ENCODE measurements around the gene PTPRU. TPM values are rescaled to one million over a fixed set of nuclear protein-coding genes. Genes with fewer than 3 reads are reported as not detected.

PTPRU gene
- total RNA-seq, 4 donors from 2014 or later: 15.0 to 46.7 (median 29.0) TPM

DNA sequence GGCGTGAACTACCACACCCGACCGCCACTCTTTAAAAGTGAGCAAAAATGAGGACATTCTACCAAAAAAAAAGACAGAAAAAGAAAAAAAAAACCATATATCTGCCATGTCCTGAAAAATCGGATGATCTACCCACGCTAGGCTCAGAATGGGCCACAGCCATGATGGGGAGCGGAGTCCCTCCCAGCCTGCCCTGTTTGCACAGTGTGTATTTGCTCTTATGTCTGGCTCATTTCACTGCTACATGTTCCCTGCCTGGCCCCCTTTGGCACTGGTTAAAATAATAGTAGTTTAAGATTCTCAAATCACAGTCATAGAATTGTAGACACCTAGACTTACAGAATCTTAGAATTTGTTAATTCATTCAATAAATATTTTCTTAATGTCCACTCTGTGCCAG, 121.9 kb downstream of the PTPRU start:
- no peak overlapping the region for H3K27ac ChIP-seq
- 92% methylated on average over 6 of the region's 6 CpGs for WGBS
- H3K36me3 ChIP-seq: no peaks in the 10 kb centered on the region
- TF ChIP-seq POLR2A (IDR thresholded peaks at IDR 0.05) (no peak), EP300 (IDR thresholded peaks at IDR 0.05) (no peak), POLR2AphosphoS5 (IDR thresholded peaks at IDR 0.05) (no peak)
- TF ChIP-seq, protein P1, sequence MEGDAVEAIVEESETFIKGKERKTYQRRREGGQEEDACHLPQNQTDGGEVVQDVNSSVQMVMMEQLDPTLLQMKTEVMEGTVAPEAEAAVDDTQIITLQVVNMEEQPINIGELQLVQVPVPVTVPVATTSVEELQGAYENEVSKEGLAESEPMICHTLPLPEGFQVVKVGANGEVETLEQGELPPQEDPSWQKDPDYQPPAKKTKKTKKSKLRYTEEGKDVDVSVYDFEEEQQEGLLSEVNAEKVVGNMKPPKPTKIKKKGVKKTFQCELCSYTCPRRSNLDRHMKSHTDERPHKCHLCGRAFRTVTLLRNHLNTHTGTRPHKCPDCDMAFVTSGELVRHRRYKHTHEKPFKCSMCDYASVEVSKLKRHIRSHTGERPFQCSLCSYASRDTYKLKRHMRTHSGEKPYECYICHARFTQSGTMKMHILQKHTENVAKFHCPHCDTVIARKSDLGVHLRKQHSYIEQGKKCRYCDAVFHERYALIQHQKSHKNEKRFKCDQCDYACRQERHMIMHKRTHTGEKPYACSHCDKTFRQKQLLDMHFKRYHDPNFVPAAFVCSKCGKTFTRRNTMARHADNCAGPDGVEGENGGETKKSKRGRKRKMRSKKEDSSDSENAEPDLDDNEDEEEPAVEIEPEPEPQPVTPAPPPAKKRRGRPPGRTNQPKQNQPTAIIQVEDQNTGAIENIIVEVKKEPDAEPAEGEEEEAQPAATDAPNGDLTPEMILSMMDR (IDR thresholded peaks at IDR 0.05): no peak
- H3K4me3 ChIP-seq: no peak overlapping the region
- peaks cover 6% of the 10 kb centered on the region for H3K4me1 ChIP-seq
- no peak for DNase-seq (ENCODE audit: low spot score in 2 of 2)
- H3K9me3 ChIP-seq: no peaks in the 10 kb centered on the region
- H3K27me3 ChIP-seq: peaks cover 32% of the 10 kb centered on the region

DNA sequence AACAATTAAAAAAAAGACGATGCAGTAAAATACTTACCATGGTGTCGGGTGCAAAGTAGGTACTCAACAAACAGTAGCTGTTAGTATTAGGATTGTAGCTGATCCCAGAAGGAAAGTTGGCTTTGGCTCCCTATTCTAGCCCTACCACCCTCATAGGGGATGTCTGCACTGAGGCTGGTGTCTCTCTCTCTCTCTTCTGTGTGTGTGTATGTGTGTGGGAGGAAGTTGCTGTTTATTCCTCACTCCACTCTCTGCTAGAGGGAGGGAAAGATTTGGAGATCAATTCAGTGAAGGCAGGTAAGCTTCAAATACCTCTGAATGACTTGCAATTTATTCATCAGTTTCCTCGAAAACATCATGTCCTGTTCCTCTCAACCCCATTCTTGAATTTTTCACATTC, 124.4 kb downstream of the PTPRU start:
- no peak for DNase-seq (ENCODE audit: low spot score in 2 of 2)
- Histone ChIP-seq H3K27me3 (peaks cover 26% of the 10 kb centered on the region), H3K4me3 (no peak overlapping the region), H3K4me1 (no peaks in the 10 kb centered on the region), H3K9me3 (no peaks in the 10 kb centered on the region), H3K36me3 (no peaks in the 10 kb centered on the region), H3K27ac (no peak overlapping the region)
- TF ChIP-seq POLR2A (IDR thresholded peaks at IDR 0.05): no peak
- TF ChIP-seq, protein P1 (IDR thresholded peaks at IDR 0.05): no peak
- no peak for TF ChIP-seq POLR2AphosphoS5 (IDR thresholded peaks at IDR 0.05)
- TF ChIP-seq EP300 (IDR thresholded peaks at IDR 0.05): no peak
- 89% methylated on average over 3 of the region's 3 CpGs for WGBS

DNA sequence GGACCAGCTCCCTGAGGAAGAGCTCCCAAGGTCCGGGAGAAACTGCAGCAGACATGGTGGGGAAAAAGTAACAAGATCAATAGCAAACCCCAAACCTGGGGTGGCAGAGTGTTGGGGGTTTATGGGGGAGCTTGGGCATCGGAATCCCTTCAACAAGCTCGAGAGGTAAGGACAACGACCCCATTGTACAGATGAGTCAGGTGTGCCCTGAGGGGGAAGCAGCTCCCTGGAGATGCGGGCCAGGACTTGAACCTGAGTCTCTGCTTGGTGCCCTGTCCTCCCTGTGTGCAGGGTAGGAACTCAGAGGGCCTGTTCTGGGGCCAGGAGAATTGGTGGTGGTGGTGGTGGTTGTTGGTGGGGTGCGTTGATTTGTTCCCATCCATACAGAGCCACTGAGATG, 125.4 kb downstream of the PTPRU start:
- Histone ChIP-seq H3K36me3 (no peaks in the 10 kb centered on the region), H3K27ac (no peak overlapping the region), H3K9me3 (no peaks in the 10 kb centered on the region), H3K27me3 (peaks cover 21% of the 10 kb centered on the region), H3K4me3 (no peak overlapping the region), H3K4me1 (no peaks in the 10 kb centered on the region)
- DNase-seq (ENCODE audit: low spot score in 2 of 2): no peak
- WGBS: 65% methylated on average over 6 of the region's 6 CpGs
- TF ChIP-seq, protein P1 (IDR thresholded peaks at IDR 0.05): no peak
- TF ChIP-seq POLR2AphosphoS5 (IDR thresholded peaks at IDR 0.05) (no peak), EP300 (IDR thresholded peaks at IDR 0.05) (no peak), POLR2A (IDR thresholded peaks at IDR 0.05) (no peak)

DNA sequence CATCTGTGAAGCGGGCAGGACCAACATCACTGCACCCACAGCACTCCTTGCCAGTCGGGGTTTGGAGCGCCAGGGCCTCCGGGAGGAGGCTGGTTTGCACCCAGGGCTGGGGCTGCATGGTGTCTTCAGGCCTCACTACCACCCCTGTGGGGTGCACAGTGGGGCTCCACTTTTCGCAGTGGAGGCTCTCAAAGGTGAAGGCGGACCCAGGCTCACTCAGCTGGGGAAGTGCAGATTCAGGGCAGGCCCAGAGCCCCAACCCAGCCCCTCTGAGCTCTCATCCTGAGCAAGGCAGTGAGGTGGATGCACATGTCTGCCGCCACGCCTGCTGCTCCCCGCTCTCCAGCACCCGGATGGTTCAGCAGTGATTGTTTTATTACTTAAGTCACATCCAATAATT, 125.8 kb downstream of the PTPRU start:
- Histone ChIP-seq H3K4me3 (no peak overlapping the region), H3K36me3 (no peaks in the 10 kb centered on the region), H3K9me3 (no peaks in the 10 kb centered on the region), H3K4me1 (no peaks in the 10 kb centered on the region), H3K27ac (no peak overlapping the region), H3K27me3 (peaks cover 17% of the 10 kb centered on the region)
- 75% methylated on average over 8 of the region's 10 CpGs for WGBS
- peak in 1 of 2 donors; percentile 61 for DNase-seq (ENCODE audit: low spot score in 2 of 2)
- TF ChIP-seq, protein P1 (IDR thresholded peaks at IDR 0.05): no peak
- TF ChIP-seq EP300 (IDR thresholded peaks at IDR 0.05) (no peak), POLR2A (IDR thresholded peaks at IDR 0.05) (no peak), POLR2AphosphoS5 (IDR thresholded peaks at IDR 0.05) (no peak)

DNA sequence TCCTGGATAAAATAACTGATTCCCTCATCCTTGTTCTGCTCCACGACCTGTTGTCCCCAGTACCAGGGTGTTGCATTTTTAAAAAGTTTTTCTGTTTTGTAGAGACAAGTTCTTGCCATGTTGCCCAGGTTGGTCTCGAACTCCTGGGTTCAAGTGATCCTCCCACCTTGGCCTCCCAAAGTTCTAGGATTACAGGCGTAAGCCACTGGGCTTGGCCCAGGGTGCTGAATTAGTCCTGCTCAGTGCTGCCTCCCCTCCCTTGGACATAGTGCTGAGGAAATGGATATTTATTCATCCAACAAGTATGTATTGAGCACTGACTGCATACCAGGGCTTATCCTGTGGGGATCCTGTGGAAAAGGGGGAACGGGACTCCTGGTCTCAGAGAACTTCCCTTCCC, 126.4 kb downstream of the PTPRU start:
- 85% methylated on average over 4 of the region's 4 CpGs for WGBS
- DNase-seq (ENCODE audit: low spot score in 2 of 2): no peak
- no peak overlapping the region for H3K4me3 ChIP-seq

More for the DNA sequence above, 126.4 kb downstream of the PTPRU start:
- no peaks in the 10 kb centered on the region for H3K4me1 ChIP-seq
- H3K27me3 ChIP-seq: peaks cover 14% of the 10 kb centered on the region
- H3K27ac ChIP-seq: no peak overlapping the region
- TF ChIP-seq POLR2A (IDR thresholded peaks at IDR 0.05) (no peak), EP300 (IDR thresholded peaks at IDR 0.05) (no peak), POLR2AphosphoS5 (IDR thresholded peaks at IDR 0.05) (no peak)
- TF ChIP-seq, protein P1 (IDR thresholded peaks at IDR 0.05): no peak
- H3K36me3 ChIP-seq: no peaks in the 10 kb centered on the region
- H3K9me3 ChIP-seq: no peaks in the 10 kb centered on the region

All from suprapubic skin (tissue), 4 donors.